CMK (cell line): ENCODE data around the gene SPSB3.
"Not testable (repeated sequence)": the region's sequence is repeated elsewhere in the genome, so short reads cannot be mapped to it uniquely, and the experiment has no call there.

Experiments
- DNase-seq: peaks from one replicate; pipeline ENCODE4 v3.0.0-alpha.2; 2010; ENCODE audit warnings: low read depth

The SPSB3 gene

DNA sequence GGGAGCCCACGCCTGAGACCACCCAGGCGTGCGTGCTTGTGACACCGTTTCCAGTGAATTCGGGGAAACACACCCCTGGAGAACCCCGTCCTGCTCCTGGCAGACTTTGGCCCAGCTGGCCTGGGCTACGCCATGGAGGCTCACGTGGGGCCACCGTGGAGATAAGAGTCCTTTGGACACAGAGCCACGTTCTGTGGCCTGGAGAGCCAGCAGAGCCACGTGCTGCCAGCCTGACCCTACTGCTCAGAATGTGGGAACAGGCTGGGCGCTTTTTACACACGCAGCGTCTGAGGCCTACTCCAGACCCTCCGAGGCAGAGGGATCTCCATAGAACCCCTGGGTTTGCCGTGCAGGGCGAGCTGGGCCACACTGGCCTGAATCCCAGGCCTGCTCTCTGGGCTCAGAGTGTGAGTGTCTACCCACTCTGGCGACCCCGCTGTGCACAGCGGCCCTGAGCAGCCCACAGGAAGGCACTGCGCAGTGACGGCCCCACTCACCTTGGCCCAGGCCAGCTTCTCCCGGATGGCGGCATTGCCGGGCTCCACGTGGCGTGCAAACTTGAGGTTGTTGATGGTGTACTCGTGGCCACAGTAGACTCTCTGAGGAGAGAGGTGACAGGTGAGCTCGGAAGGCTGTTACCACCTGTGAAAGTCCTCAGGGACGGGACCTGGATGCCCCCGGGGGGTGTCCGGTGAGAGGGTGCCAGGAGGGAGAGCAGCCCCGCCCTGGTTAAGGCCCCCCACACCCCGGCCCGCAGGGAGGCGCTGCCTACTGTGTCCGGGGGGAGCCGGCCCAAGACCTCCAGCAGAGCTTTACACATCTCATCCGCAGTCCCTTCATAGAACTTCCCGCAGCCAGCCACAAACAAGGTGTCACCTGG, 34.3 kb upstream of the SPSB3 start:
- DNase-seq = no peak

GRCh38 chr16:1815461-1815860, 33.1 kb upstream of the SPSB3 start:
- no peak for DNase-seq

DNA sequence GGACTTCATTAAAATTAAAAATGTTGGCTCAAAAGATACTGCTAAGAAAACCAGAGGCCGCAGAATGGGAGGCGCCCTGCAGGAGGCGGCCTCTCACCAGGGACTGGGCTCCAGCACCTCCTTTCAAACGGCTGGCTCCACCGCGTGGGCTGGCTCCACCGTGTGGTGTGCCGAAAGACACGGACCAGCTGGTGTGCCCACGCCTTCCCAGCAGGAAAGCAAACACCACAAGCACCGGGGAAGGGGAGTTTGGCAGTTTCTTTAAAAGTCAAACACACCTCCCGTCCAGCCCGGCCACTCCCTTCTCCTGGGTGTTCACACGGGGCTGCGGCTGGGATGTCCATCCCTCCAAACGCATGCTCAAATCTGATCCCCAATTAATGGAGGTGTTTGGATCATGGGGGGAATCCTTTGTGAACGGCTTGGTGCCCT, 30.4 kb upstream of the SPSB3 start:
- no peak for DNase-seq

DNA sequence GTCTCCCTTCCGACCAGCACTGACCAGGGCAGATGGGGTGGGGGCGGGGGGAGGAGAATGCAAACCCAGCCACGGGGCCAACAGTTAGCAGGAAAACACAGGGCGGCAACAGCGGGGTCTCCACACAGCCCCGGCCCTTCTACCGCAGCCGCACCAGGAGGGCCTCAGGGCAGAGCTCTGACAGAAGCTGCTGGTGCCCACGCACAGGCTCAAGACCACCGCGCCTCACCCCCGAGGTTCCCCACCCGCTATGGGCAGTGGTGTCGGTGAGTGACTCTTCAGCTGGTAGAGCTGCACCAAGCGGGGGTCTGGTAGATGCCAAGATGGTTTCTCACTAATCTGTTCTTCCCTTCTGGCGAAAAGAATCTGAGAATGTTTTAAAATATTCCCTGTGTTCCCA, 28.2 kb upstream of the SPSB3 start:
- no peak for DNase-seq

GRCh38 chr16:1810106-1810505, 27.7 kb upstream of the SPSB3 start:
- no peak for DNase-seq

- DNase-seq = no peak
These were observed 27.0 kb upstream of the SPSB3 start for GRCh38 chr16:1809281-1809801.

- DNase-seq = no peak
These were observed 26.3 kb upstream of the SPSB3 start for GRCh38 chr16:1808691-1809090.

DNA sequence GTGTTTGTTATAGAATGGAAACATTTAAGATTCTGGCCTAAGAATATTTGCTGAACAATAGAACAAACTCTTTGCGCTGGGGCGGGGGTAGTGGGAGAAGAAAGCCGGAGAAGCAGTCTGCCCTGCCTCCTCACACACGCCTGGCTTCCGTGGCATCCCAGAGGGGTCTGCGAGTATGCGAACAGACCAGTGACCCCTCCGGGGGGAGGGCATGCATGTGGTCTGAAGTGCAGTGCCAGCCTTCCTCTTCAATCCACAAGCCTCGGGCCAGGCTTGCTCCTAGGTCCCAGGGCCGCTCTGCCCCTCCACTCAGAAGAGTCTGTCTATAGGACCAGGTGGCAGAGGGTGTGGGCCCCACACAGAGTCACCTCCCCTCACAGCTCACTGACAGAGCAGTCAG, 25.3 kb upstream of the SPSB3 start:
- no peak for DNase-seq

DNA sequence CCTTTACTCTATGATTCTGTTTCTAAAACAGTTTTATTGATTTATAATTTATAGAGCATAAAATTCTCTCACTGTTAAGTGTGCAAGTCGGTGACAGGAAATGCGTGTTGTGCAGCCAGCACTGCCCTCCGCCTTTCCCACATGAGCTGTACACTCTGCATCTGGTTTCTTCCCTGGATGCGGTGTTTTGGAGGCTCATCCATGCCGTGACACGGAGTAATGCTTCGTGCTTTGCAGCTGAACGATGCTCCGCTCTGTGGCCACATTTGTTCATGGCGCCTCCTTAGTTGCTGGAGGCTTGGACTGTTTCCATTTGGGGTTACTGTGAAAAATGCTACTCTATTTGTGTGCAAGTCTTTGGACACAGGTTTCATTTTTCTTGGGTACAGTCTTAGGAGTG, 18.3 kb upstream of the SPSB3 start:
- no peak for DNase-seq

- DNase-seq = not testable (repeated sequence)
These were observed 16.9 kb upstream of the SPSB3 start for GRCh38 chr16:1799263-1799662.

- no peak for DNase-seq
These were observed 12.7 kb upstream of the SPSB3 start for GRCh38 chr16:1794908-1795666.

GRCh38 chr16:1794221-1794871, 12.0 kb upstream of the SPSB3 start:
- no peak for DNase-seq

DNA sequence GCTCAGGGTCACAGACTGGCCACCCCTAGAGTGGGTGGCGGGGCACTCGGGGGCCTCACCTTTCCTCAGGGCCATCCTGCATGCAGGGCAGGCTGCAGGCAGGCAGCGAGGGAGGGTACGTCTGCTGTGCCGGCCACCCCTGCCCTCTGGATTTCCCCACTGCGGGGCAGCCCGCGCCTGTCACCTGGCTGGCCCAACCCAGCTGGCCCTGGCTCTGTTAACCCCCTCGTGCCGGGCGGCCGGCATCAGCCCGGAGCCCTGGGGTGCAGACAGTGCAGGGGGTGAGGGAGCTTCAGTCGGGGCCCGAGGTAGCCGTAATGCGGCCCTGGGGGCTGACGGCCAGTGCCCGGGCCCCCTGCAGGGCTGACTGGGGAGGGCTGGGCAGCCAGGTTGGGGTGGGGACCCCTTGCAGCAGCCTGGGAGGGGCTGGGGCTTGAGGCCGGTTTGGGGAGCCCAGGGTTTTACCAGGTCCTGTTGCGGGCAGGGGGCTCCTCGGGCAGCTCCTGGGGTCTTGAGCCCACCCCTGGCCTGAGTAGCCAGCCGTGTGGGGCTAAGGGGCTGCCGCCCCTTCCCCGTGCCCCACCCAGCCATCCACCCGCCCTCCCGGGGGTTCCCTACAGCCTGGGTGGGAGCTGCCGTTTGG, 11.3 kb upstream of the SPSB3 start, which contains the start of gene IGFALS:
Gene IGFALS, minus strand, starts transcription at position 128 of the 643 bp plus-strand sequence. Its CDS starts 53 bp downstream, at position 75.
- DNase-seq = no peak

DNA sequence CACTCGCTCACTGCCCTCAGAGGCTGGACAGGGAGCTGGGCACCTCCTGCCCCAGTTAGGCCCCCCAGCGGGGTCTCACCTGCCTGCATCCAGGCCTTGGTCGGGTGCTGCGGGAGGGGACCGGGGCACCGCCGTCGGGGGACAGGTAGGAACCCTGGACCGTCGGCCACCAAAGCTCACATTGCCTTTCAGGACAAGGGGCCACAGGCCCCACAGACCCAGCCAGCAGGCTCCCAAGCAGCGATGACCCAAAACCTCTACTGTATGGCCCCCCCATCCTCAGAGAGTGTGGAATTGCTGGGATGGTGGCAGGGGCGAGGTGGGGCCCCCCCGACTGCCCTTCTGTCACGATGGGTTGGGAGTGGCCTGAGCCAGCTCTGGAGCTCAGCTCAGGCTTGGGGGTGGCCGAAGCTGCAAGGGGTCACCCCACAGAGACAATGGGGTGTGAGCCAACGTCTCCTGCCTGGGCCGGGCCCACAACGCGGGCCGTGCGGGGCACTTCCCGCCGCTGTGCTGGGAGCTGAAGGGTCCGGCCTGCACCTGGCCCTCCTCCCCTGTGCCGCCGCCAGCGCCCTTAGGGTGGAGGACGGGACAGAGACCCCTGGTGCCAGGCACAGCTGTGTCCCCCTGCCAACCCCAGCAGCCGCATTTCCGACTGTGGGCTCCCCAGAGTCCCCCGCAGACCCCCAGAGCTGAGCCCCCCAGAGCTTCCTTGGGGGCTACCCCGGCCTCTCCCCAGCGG, 10.6 kb upstream of the SPSB3 start:
- no peak for DNase-seq

DNA sequence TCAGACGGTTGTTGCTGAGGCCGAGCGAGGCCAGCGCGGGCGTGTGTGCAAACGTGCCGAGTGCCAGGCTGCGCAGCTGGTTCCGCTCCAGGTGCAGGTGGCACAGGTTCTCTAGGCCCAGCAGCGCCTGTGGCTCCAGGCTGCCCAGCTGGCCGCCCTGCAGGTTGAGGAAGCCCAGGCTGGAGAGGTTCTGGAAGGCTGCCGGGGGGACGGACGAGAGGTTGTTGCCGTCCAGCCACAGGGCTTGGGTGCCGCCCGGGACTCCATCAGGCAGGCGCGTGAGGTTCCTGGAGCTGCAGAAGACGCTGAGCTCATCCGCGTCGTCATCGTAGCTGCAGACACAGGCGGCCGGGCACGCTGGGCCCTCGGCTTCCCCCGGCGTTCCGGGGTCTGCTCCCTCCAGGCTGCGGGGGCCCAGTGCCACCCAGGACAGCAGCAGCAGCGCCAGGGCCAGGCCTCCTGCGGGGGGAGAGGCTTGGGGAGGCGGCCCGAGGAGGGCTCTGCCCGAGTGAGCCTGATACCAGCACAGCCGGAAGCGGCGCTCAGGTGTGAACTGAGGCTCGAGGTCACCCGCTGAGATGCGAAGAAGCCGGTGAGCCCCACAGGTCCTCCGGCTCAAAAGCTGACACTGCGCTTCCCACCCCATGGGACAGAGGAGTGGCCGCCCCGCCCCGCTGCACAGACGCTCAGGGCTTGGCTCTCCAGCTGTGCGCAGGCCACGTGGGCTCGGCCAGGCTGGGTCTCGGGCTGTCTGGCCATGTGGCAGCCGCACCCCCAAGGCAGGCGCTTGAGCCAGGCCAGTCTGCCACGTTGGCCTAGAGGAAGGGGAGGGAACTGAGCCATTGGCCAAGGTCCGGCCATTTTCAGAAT, 9.8 kb upstream of the SPSB3 start:
- DNase-seq = no peak

- no peak for DNase-seq
These were observed 9.0 kb upstream of the SPSB3 start for GRCh38 chr16:1791256-1791942.

DNA sequence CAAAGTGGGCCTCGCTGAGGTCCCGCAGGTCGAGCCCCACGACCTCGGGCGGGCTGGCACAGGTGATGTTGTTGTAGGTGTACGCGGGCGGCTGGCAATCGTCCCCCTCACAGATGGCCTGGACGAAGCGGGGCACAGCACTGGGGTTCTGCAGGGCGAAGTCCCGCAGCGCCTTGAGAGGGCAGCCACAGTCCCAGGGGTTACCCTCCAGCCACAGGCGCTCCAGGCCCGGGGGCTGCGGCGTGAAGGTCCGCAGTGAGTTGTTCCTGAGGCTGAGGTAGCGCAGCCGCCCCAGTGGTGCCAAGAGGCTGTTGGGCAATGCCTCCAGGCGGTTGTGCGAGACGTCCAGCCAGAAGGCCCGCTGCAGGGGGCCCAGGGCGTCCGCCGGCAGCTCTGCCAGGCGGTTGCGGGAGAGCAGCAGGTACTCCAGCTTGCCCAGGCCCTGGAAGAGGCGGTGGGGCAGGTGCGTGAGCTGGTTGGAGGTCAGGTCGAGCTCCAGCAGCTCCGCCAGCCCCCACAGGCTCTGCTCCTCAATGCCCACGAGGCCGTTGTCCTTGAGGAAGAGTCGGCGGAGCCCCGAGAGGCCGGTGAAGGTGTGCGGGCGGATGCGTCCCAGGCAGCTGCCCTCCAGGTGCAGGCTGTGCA, 8.4 kb upstream of the SPSB3 start:
- DNase-seq = no peak

- DNase-seq = no peak
These were observed 7.9 kb upstream of the SPSB3 start for GRCh38 chr16:1790261-1790610.

GRCh38 chr16:1789643-1790045, 7.3 kb upstream of the SPSB3 start:
- DNase-seq = no peak
